ENCODE data around the gene TTC28. TPM values are rescaled to one million over a fixed set of nuclear protein-coding genes. Genes with fewer than 3 reads are reported as not detected.

TTC28 gene
- total and polyA plus RNA-seq, 10 of the 15 experiments (the other 5 are each of a cell fraction or from before 2014, with no cell fraction given), result 0.15 to 8.4 (median 1.4) TPM

DNA sequence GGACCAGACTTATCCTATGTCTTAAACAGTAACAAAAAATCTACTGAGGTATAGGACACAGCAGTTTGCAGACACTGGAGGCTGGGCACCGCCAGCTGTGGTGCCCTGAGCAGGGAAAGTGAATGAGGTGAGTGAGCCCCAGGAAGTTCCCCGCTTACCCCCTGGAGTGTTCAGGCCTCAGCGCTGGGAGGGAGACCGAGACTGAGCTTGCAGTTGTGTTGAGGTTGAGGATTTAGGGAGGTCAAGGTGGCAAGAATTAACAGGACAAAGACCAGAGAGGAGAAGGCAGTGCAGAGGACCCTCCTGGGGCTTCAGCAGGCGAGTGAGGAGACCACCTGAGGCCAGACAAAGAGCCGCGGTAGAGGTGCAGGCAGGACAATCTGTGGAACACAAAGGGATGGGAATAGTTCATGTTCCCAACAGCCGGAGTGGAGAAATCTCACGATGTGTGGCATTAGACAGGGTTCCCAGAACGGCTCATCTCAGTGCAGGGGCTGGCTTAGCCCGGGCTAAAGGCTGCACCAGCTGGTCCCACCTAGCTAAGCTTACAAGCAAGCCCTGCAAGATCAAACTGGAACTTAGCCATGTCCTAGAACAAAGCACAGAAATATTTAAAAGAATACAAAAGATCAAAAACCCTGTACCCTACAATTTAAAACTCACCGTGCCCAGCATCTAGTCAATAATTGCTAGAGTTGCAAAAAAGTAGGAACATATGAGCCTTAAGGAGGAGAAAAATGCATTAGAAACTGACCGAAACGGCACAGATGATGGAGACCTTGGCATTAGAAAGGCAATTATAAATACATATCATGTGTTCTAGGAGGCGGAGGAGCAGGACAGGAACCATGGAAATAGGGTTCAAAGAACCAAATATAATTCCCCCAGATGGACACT, 713.2 kb downstream of the TTC28 start:
- Histone ChIP-seq H3K9me3 (replicated peaks; ENCODE audit: control insufficient read depth, insufficient read depth, low read length) (no peaks in the 10 kb centered on the region), H3K9ac (ENCODE audit: control insufficient read depth, insufficient read depth, low read length) (no peak overlapping the region), H3K4me3 (no peak overlapping the region), H3K79me2 (ENCODE audit: control insufficient read depth, insufficient read depth, low read length) (no peaks in the 10 kb centered on the region), H3K27ac (ENCODE audit: control insufficient read depth, insufficient read depth) (no peak overlapping the region), H3K27me3 (replicated peaks in 1 of 2; ENCODE audit: control insufficient read depth in 2 of 2, insufficient read depth in 2 of 2, low read length in 1 of 2) (no peaks in the 10 kb centered on the region), H3K36me3 (ENCODE audit: control insufficient read depth in 2 of 2, insufficient read depth in 2 of 2, low read length in 1 of 2) (no peaks in the 10 kb centered on the region), H3K4me1 (ENCODE audit: control insufficient read depth, insufficient read depth, low read length) (no peaks in the 10 kb centered on the region), H4K20me1 (ENCODE audit: control insufficient read depth, insufficient read depth) (no peaks in the 10 kb centered on the region), H3K4me2 (ENCODE audit: control insufficient read depth, insufficient read depth) (no peak overlapping the region), H2AFZ (ENCODE audit: control insufficient read depth, low read depth, low read length) (no peak overlapping the region)
- DNase-seq (ENCODE audit: low read depth, low spot score) (no peak), FAIRE-seq (no peak), ATAC-seq (no peak)
- 49% methylated on average over 15 of the region's 15 CpGs for WGBS (ENCODE audit: insufficient coverage, insufficient replicate concordance, low lambda C conversion rate, missing lambda C conversion rate)
- ChIA-PET CTCF (no interaction called here), SMC1A (ENCODE audit: uncharacterized antibody, unreplicated experiment) (no interaction called here), RAD21 (ENCODE audit: unreplicated experiment) (no interaction called here), POLR2A (interaction anchor here (0.5 kb wide), 1 partner anchor 122 kb away, joined by 3 read pairs; no protein-coding TSS in a partner anchor)
- in situ Hi-C loops (cut with MboI) (no loop called here), intact Hi-C loops (cut with micrococcal nuclease; ENCODE audit: unreplicated experiment) (no loop called here)
- BruUV-seq (replicated peaks), result no TSS peak
- TF ChIP-seq RCOR1 (conservative IDR thresholded peaks at IDR 0.05; ENCODE audit: low read depth, low read length) (no peak), CHD2 (IDR thresholded peaks at IDR 0.05; ENCODE audit: borderline replicate concordance, low read depth, low read length) (no peak), TCF7 (IDR thresholded peaks at IDR 0.05; ENCODE audit: borderline replicate concordance) (no peak), ZNF217 (IDR thresholded peaks at IDR 0.05) (no peak), FOS (IDR thresholded peaks at IDR 0.05; ENCODE audit: borderline replicate concordance, extremely low read depth, insufficient read length) (no peak), EZH2 (IDR thresholded peaks at IDR 0.05; ENCODE audit: borderline replicate concordance, control insufficient read depth, low read depth, low read length) (no peak)
- TF ChIP-seq, protein P1, sequence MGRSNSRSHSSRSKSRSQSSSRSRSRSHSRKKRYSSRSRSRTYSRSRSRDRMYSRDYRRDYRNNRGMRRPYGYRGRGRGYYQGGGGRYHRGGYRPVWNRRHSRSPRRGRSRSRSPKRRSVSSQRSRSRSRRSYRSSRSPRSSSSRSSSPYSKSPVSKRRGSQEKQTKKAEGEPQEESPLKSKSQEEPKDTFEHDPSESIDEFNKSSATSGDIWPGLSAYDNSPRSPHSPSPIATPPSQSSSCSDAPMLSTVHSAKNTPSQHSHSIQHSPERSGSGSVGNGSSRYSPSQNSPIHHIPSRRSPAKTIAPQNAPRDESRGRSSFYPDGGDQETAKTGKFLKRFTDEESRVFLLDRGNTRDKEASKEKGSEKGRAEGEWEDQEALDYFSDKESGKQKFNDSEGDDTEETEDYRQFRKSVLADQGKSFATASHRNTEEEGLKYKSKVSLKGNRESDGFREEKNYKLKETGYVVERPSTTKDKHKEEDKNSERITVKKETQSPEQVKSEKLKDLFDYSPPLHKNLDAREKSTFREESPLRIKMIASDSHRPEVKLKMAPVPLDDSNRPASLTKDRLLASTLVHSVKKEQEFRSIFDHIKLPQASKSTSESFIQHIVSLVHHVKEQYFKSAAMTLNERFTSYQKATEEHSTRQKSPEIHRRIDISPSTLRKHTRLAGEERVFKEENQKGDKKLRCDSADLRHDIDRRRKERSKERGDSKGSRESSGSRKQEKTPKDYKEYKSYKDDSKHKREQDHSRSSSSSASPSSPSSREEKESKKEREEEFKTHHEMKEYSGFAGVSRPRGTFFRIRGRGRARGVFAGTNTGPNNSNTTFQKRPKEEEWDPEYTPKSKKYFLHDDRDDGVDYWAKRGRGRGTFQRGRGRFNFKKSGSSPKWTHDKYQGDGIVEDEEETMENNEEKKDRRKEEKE (IDR thresholded peaks at IDR 0.05), result no peak
- TF ChIP-seq, protein P2, sequence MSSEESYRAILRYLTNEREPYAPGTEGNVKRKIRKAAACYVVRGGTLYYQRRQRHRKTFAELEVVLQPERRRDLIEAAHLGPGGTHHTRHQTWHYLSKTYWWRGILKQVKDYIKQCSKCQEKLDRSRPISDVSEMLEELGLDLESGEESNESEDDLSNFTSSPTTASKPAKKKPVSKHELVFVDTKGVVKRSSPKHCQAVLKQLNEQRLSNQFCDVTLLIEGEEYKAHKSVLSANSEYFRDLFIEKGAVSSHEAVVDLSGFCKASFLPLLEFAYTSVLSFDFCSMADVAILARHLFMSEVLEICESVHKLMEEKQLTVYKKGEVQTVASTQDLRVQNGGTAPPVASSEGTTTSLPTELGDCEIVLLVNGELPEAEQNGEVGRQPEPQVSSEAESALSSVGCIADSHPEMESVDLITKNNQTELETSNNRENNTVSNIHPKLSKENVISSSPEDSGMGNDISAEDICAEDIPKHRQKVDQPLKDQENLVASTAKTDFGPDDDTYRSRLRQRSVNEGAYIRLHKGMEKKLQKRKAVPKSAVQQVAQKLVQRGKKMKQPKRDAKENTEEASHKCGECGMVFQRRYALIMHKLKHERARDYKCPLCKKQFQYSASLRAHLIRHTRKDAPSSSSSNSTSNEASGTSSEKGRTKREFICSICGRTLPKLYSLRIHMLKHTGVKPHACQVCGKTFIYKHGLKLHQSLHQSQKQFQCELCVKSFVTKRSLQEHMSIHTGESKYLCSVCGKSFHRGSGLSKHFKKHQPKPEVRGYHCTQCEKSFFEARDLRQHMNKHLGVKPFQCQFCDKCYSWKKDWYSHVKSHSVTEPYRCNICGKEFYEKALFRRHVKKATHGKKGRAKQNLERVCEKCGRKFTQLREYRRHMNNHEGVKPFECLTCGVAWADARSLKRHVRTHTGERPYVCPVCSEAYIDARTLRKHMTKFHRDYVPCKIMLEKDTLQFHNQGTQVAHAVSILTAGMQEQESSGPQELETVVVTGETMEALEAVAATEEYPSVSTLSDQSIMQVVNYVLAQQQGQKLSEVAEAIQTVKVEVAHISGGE (CRISPR knock-in tag; IDR thresholded peaks at IDR 0.05), result no peak
- TF ChIP-seq, protein P3, sequence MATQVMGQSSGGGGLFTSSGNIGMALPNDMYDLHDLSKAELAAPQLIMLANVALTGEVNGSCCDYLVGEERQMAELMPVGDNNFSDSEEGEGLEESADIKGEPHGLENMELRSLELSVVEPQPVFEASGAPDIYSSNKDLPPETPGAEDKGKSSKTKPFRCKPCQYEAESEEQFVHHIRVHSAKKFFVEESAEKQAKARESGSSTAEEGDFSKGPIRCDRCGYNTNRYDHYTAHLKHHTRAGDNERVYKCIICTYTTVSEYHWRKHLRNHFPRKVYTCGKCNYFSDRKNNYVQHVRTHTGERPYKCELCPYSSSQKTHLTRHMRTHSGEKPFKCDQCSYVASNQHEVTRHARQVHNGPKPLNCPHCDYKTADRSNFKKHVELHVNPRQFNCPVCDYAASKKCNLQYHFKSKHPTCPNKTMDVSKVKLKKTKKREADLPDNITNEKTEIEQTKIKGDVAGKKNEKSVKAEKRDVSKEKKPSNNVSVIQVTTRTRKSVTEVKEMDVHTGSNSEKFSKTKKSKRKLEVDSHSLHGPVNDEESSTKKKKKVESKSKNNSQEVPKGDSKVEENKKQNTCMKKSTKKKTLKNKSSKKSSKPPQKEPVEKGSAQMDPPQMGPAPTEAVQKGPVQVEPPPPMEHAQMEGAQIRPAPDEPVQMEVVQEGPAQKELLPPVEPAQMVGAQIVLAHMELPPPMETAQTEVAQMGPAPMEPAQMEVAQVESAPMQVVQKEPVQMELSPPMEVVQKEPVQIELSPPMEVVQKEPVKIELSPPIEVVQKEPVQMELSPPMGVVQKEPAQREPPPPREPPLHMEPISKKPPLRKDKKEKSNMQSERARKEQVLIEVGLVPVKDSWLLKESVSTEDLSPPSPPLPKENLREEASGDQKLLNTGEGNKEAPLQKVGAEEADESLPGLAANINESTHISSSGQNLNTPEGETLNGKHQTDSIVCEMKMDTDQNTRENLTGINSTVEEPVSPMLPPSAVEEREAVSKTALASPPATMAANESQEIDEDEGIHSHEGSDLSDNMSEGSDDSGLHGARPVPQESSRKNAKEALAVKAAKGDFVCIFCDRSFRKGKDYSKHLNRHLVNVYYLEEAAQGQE (IDR thresholded peaks at IDR 0.05; ENCODE audit: low read depth, low read length), result no peak
- TF ChIP-seq, protein P4, sequence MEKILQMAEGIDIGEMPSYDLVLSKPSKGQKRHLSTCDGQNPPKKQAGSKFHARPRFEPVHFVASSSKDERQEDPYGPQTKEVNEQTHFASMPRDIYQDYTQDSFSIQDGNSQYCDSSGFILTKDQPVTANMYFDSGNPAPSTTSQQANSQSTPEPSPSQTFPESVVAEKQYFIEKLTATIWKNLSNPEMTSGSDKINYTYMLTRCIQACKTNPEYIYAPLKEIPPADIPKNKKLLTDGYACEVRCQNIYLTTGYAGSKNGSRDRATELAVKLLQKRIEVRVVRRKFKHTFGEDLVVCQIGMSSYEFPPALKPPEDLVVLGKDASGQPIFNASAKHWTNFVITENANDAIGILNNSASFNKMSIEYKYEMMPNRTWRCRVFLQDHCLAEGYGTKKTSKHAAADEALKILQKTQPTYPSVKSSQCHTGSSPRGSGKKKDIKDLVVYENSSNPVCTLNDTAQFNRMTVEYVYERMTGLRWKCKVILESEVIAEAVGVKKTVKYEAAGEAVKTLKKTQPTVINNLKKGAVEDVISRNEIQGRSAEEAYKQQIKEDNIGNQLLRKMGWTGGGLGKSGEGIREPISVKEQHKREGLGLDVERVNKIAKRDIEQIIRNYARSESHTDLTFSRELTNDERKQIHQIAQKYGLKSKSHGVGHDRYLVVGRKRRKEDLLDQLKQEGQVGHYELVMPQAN (conservative IDR thresholded peaks at IDR 0.05), result no peak

Data from GM12878 (cell line).